DOHH2 (cell line): ENCODE data around the gene RXRA.

Experiments
- H3F3A ChIP-seq: fragments of 200-600 bp; sonication (generic), shearing (Covaris generic); 2 replicates; pipeline ENCODE4 v1.6.0; 2016; ENCODE audit warnings: antibody characterized with exemption, mild to moderate bottlenecking; ENCODE audit not compliant: control insufficient read depth, insufficient read depth
- H3K27ac ChIP-seq: fragments of 200-600 bp; sonication (generic); 2 replicates; pipeline ENCODE4 v1.5.1; 2014; ENCODE audit warnings: low read depth, mild to moderate bottlenecking, low read length, moderate library complexity
- H3K27me3 ChIP-seq: fragments of 200-600 bp; sonication (generic); 2 replicates; pipeline ENCODE4 v1.6.1; 2014; ENCODE audit warnings: mild to moderate bottlenecking, low read length, mixed read lengths; ENCODE audit not compliant: control insufficient read depth
- H3K36me3 ChIP-seq: fragments of 200-600 bp; sonication (generic); 2 replicates; pipeline ENCODE4 v1.6.1; 2014; ENCODE audit warnings: mild to moderate bottlenecking, low read length, moderate library complexity, mixed read lengths; ENCODE audit not compliant: control insufficient read depth
- H3K4me1 ChIP-seq: fragments of 200-600 bp; sonication (generic); 2 replicates; pipeline ENCODE4 v1.6.1; 2014; ENCODE audit warnings: mild to moderate bottlenecking, low read length, mixed read lengths; ENCODE audit not compliant: control insufficient read depth
- H3K4me2 ChIP-seq: fragments of 200-600 bp; sonication (generic); 2 replicates; pipeline ENCODE4 v1.6.0; 2014; ENCODE audit warnings: mild to moderate bottlenecking, low read length, moderate library complexity
- H3K4me3 ChIP-seq: fragments of 200-600 bp; sonication (generic); 2 replicates; pipeline ENCODE4 v1.5.1; 2014; ENCODE audit warnings: mild to moderate bottlenecking, low read length, mixed read lengths
- H3K79me2 ChIP-seq: fragments of 200-600 bp; sonication (generic); 2 replicates; pipeline ENCODE4 v1.6.1; 2014; ENCODE audit warnings: mild to moderate bottlenecking, low read length, mixed read lengths; ENCODE audit not compliant: control insufficient read depth
- H3K9me2 ChIP-seq: fragments of 200-600 bp; sonication (generic); replicated peaks from 2 replicates; pipeline ENCODE4 v1.6.1; 2014; ENCODE audit warnings: mild to moderate bottlenecking, low read length, mixed read lengths; ENCODE audit not compliant: control insufficient read depth
- H3K9me3 ChIP-seq: fragments of 200-600 bp; sonication (generic); 2 replicates; pipeline ENCODE4 v1.6.1; 2014; ENCODE audit warnings: antibody characterized with exemption, low read length, mixed read lengths; ENCODE audit not compliant: control insufficient read depth, insufficient read depth
- H4K20me1 ChIP-seq: fragments of 200-600 bp; sonication (generic); 2 replicates; pipeline ENCODE4 v1.6.0; 2014; ENCODE audit warnings: low read depth, mild to moderate bottlenecking, antibody characterized with exemption, low read length, moderate library complexity; ENCODE audit not compliant: control insufficient read depth, insufficient read depth
- EZH2phosphoT487 ChIP-seq: fragments of 200-600 bp; sonication (generic); IDR thresholded peaks from 2 replicates; pipeline ENCODE4 v1.6.1; 2017; ENCODE audit warnings: borderline replicate concordance, mild to moderate bottlenecking, antibody characterized with exemption, low read length, moderate library complexity, mixed read lengths
- TF ChIP-seq, protein P1 (sequence below): fragments of 200-600 bp; sonication (generic); IDR thresholded peaks from one replicate; pipeline ENCODE4 v1.5.1; 2014; ENCODE audit warnings: antibody characterized with exemption, mild to moderate bottlenecking, low read depth, low read length; ENCODE audit not compliant: poor library complexity, severe bottlenecking

The RXRA gene

GRCh38 chr9:134327671-134328231 lies 1.5 kb downstream of the RXRA start:
- Histone ChIP-seq H3K9me2 (no peaks in the 10 kb centered on the region), H3K4me3 (no peak overlapping the region), H3K4me2 (no peak overlapping the region), H3K4me1 (no peaks in the 10 kb centered on the region), H4K20me1 (no peaks in the 10 kb centered on the region), H3F3A (no peaks in the 10 kb centered on the region), H3K79me2 (no peaks in the 10 kb centered on the region), H3K9me3 (no peaks in the 10 kb centered on the region), H3K27me3 (peaks cover 4% of the 10 kb centered on the region; the same call in 1 of the 2 replicates), H3K36me3 (no peaks in the 10 kb centered on the region), H3K27ac (no peak overlapping the region)
- no peak for TF ChIP-seq EZH2phosphoT487

GRCh38 chr9:134328341-134328840 lies 2.1 kb downstream of the RXRA start:
- Histone ChIP-seq H3K79me2 (no peaks in the 10 kb centered on the region), H3K4me3 (no peak overlapping the region), H3K4me2 (no peak overlapping the region), H3K9me2 (no peaks in the 10 kb centered on the region), H3K36me3 (no peaks in the 10 kb centered on the region), H3K27ac (no peak overlapping the region), H3K27me3 (peaks cover 4% of the 10 kb centered on the region; the same call in 1 of the 2 replicates), H4K20me1 (no peaks in the 10 kb centered on the region), H3F3A (no peaks in the 10 kb centered on the region), H3K9me3 (no peaks in the 10 kb centered on the region), H3K4me1 (no peaks in the 10 kb centered on the region)
- no peak for TF ChIP-seq EZH2phosphoT487
- TF ChIP-seq, protein P1, sequence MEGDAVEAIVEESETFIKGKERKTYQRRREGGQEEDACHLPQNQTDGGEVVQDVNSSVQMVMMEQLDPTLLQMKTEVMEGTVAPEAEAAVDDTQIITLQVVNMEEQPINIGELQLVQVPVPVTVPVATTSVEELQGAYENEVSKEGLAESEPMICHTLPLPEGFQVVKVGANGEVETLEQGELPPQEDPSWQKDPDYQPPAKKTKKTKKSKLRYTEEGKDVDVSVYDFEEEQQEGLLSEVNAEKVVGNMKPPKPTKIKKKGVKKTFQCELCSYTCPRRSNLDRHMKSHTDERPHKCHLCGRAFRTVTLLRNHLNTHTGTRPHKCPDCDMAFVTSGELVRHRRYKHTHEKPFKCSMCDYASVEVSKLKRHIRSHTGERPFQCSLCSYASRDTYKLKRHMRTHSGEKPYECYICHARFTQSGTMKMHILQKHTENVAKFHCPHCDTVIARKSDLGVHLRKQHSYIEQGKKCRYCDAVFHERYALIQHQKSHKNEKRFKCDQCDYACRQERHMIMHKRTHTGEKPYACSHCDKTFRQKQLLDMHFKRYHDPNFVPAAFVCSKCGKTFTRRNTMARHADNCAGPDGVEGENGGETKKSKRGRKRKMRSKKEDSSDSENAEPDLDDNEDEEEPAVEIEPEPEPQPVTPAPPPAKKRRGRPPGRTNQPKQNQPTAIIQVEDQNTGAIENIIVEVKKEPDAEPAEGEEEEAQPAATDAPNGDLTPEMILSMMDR: no peak

GRCh38 chr9:134328841-134329575 lies 2.8 kb downstream of the RXRA start:
- TF ChIP-seq, protein P1: no peak
- no peak for TF ChIP-seq EZH2phosphoT487
- Histone ChIP-seq H3K27me3 (peaks cover 4% of the 10 kb centered on the region; the same call in 1 of the 2 replicates), H3K79me2 (no peaks in the 10 kb centered on the region), H3K27ac (no peak overlapping the region), H3K36me3 (no peaks in the 10 kb centered on the region), H3F3A (no peaks in the 10 kb centered on the region), H3K9me3 (no peaks in the 10 kb centered on the region), H4K20me1 (no peaks in the 10 kb centered on the region), H3K4me1 (no peaks in the 10 kb centered on the region), H3K4me2 (no peak overlapping the region), H3K4me3 (no peak overlapping the region), H3K9me2 (no peaks in the 10 kb centered on the region)

- no peaks in the 10 kb centered on the region for H4K20me1 ChIP-seq
- H3K79me2 ChIP-seq: no peaks in the 10 kb centered on the region
These were observed 3.3 kb downstream of the RXRA start for GRCh38 chr9:134329576-134329855.

More at GRCh38 chr9:134329576-134329855, 3.3 kb downstream of the RXRA start:
- Histone ChIP-seq H3K4me2 (no peak overlapping the region), H3K4me1 (no peaks in the 10 kb centered on the region), H3K4me3 (no peak overlapping the region), H3K36me3 (no peaks in the 10 kb centered on the region), H3K9me2 (no peaks in the 10 kb centered on the region), H3K27me3 (peaks cover 4% of the 10 kb centered on the region; the same call in 1 of the 2 replicates), H3F3A (no peaks in the 10 kb centered on the region), H3K9me3 (no peaks in the 10 kb centered on the region), H3K27ac (no peak overlapping the region)
- TF ChIP-seq EZH2phosphoT487: no peak
- TF ChIP-seq, protein P1: no peak
